ENCODE data around the gene ZNF662.

Gene ZNF662

GRCh38 chr3:42887084-42887483, 18.9 kb upstream of the ZNF662 start:
- H3K4me3 ChIP-seq (ENCODE audit: low read depth, low read length) = no peak overlapping the region
- TF ChIP-seq CTCF (IDR thresholded peaks at IDR 0.05; ENCODE audit: borderline replicate concordance, insufficient read depth, low read depth, low read length) = no peak

GRCh38 chr3:42891042-42891441, 14.9 kb upstream of the ZNF662 start:
- no peak overlapping the region for H3K4me3 ChIP-seq (ENCODE audit: low read depth, low read length)
- TF ChIP-seq CTCF (IDR thresholded peaks at IDR 0.05; ENCODE audit: borderline replicate concordance, insufficient read depth, low read depth, low read length) = no peak

GRCh38 chr3:42892169-42892568, 13.8 kb upstream of the ZNF662 start:
- TF ChIP-seq CTCF (IDR thresholded peaks at IDR 0.05; ENCODE audit: borderline replicate concordance, insufficient read depth, low read depth, low read length) = no peak
- no peak overlapping the region for H3K4me3 ChIP-seq (ENCODE audit: low read depth, low read length)

- no peak overlapping the region for H3K4me3 ChIP-seq (ENCODE audit: low read depth, low read length)
- TF ChIP-seq CTCF (IDR thresholded peaks at IDR 0.05; ENCODE audit: borderline replicate concordance, insufficient read depth, low read depth, low read length) = no peak
Observed at GRCh38 chr3:42892807-42893206, 13.1 kb upstream of the ZNF662 start.

- H3K4me3 ChIP-seq (ENCODE audit: low read depth, low read length) = no peak overlapping the region
- TF ChIP-seq CTCF (IDR thresholded peaks at IDR 0.05; ENCODE audit: borderline replicate concordance, insufficient read depth, low read depth, low read length) = no peak
Observed at GRCh38 chr3:42894698-42895579, 11.0 kb upstream of the ZNF662 start.

- TF ChIP-seq CTCF (IDR thresholded peaks at IDR 0.05; ENCODE audit: borderline replicate concordance, insufficient read depth, low read depth, low read length) = no peak
- H3K4me3 ChIP-seq (ENCODE audit: low read depth, low read length) = no peak overlapping the region
Observed at GRCh38 chr3:42895580-42895868, 10.4 kb upstream of the ZNF662 start.

Measured in GM12875 (cell line).